SU-DHL-6 (cell line): ENCODE data around the gene HAAO.

Experiments used
- H2AFZ ChIP-seq: fragments of 200-600 bp; sonication (generic); 2 replicates; pipeline ENCODE4 v1.6.1; 2014; ENCODE audit warnings: low read depth, mild to moderate bottlenecking, moderate library complexity, mixed read lengths, antibody characterized with exemption, low read length; ENCODE audit not compliant: severe bottlenecking
- H3F3A ChIP-seq: fragments of 200-600 bp; shearing (Covaris generic); 2 replicates; pipeline ENCODE4 v1.6.0; 2016; ENCODE audit warnings: antibody characterized with exemption, mild to moderate bottlenecking; ENCODE audit not compliant: insufficient read depth
- H3K27ac ChIP-seq: fragments of 200-600 bp; sonication (generic); 2 replicates; pipeline ENCODE4 v1.5.1; 2016; ENCODE audit warnings: low read depth, mild to moderate bottlenecking, low read length, moderate library complexity, mixed read lengths
- H3K27me3 ChIP-seq: fragments of 200-600 bp; sonication (generic), shearing (Covaris generic); 2 replicates; pipeline ENCODE4 v1.6.0; 2014; ENCODE audit warnings: mild to moderate bottlenecking, low read length
- H3K36me3 ChIP-seq: fragments of 200-600 bp; sonication (generic); 2 replicates; pipeline ENCODE4 v1.6.1; 2014; ENCODE audit warnings: mild to moderate bottlenecking, low read length, mixed read lengths
- H3K4me2 ChIP-seq: fragments of 300-600, 200-600 bp; shearing (Covaris generic), sonication (generic); 2 replicates; pipeline ENCODE4 v1.6.0; 2014; ENCODE audit warnings: low read length, low read depth, mild to moderate bottlenecking; ENCODE audit not compliant: poor library complexity, severe bottlenecking
- H3K4me3 ChIP-seq: fragments of 200-600 bp; sonication (generic); 2 replicates; pipeline ENCODE4 v1.5.1; 2014; ENCODE audit warnings: antibody characterized with exemption, low read length, mild to moderate bottlenecking, mixed read lengths; ENCODE audit not compliant: insufficient read depth, poor library complexity, severe bottlenecking
- H3K79me2 ChIP-seq: fragments of 200-600 bp; sonication (generic); 2 replicates; pipeline ENCODE4 v1.6.1; 2014; ENCODE audit warnings: mild to moderate bottlenecking, low read length, moderate library complexity; ENCODE audit not compliant: insufficient read depth
- H3K9ac ChIP-seq: fragments of 200-600 bp; sonication (generic); 2 replicates; pipeline ENCODE4 v1.7.0; 2014; ENCODE audit warnings: mild to moderate bottlenecking, low read length
- H3K9me2 ChIP-seq: fragments of 200-600 bp; sonication (generic); replicated peaks from 2 replicates; pipeline ENCODE4 v1.6.1; 2014; ENCODE audit warnings: low read length; ENCODE audit not compliant: insufficient read depth
- H3K9me3 ChIP-seq: fragments of 200-600 bp; sonication (generic); 2 replicates; pipeline ENCODE4 v1.6.1; 2014; ENCODE audit warnings: low read length, mixed read lengths; ENCODE audit not compliant: insufficient read depth
- H4K20me1 ChIP-seq: fragments of 200-600 bp; sonication (generic); 2 replicates; pipeline ENCODE4 v1.6.1; 2014; ENCODE audit warnings: low read depth, mild to moderate bottlenecking, antibody characterized with exemption, low read length, moderate library complexity, mixed read lengths
- CTCF ChIP-seq: fragments of 200-600 bp; sonication (generic); IDR thresholded peaks from one replicate; pipeline ENCODE4 v1.5.1; 2017; ENCODE audit warnings: antibody characterized with exemption, mild to moderate bottlenecking, low read length, moderate library complexity; ENCODE audit not compliant: insufficient read depth, poor library complexity, severe bottlenecking
- EZH2phosphoT487 ChIP-seq: fragments of 200-600 bp; sonication (generic), shearing (Covaris generic); conservative IDR thresholded peaks from 2 replicates; pipeline ENCODE4 v1.6.1; 2018; ENCODE audit warnings: mild to moderate bottlenecking, antibody characterized with exemption, low read length, moderate library complexity, mixed read lengths

Gene HAAO

DNA sequence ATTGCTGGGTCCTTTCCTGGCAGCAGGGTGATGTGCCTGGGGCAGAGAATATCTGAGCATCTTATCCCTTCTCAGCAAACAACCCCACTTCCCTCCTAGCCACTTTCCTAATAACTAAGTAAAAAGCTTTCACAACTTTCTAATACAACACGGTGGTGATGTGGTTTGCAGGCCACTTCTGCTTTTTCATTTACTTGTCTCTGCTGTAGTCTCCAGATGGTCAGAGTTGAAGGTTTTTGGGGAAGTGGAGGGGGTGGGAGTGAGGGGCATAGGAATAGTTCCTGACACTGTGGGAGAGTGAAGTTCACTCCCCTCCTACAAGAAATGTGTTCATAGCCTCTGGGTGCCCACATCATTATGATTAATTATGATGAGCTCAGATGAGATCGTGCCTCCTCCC lies 40.1 kb downstream of the HAAO start:
- no peaks in the 10 kb centered on the region for H3K36me3 ChIP-seq
- no peaks in the 10 kb centered on the region for H3K9me2 ChIP-seq
- no peak overlapping the region for H3K4me3 ChIP-seq
- H3K4me2 ChIP-seq: peak overlapping the region; percentile 23
- H3K9ac ChIP-seq: no peak overlapping the region
- H3K79me2 ChIP-seq: no peaks in the 10 kb centered on the region
- TF ChIP-seq EZH2phosphoT487 (no peak), CTCF (no peak)
- no peak overlapping the region for H2AFZ ChIP-seq
- H3K9me3 ChIP-seq: no peaks in the 10 kb centered on the region
- H3K27me3 ChIP-seq: no peaks in the 10 kb centered on the region
- peaks cover 12% of the 10 kb centered on the region for H3F3A ChIP-seq
- H3K27ac ChIP-seq: peak overlapping the region; percentile 61
- H4K20me1 ChIP-seq: no peaks in the 10 kb centered on the region

DNA sequence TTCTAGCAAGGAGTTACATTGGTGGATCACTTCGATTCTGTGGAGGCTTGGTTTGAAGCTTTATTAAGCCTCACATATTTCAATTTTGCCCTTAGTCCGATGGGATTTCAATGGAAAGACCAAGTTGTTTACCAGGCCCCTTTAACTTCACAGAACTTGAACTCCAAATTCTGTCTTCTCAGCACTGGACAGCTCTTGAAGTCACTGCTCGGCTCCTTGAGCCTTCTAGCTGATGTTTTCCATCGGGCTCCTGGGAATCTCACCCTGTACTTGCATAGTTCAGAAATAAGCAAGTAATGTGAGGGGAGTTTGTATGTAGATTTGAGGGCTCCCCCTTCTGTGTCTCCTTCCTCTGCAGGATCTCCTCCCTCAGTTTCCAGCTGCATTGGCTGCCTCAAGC lies 43.5 kb downstream of the HAAO start:
- Histone ChIP-seq H3K27ac (no peak overlapping the region), H4K20me1 (no peaks in the 10 kb centered on the region), H2AFZ (no peak overlapping the region), H3K9me3 (no peaks in the 10 kb centered on the region), H3K4me3 (no peak overlapping the region), H3K79me2 (no peaks in the 10 kb centered on the region), H3K4me2 (no peak overlapping the region), H3K9me2 (no peaks in the 10 kb centered on the region), H3K27me3 (no peaks in the 10 kb centered on the region), H3K9ac (no peak overlapping the region), H3K36me3 (no peaks in the 10 kb centered on the region), H3F3A (peaks cover 9% of the 10 kb centered on the region)
- TF ChIP-seq CTCF (no peak), EZH2phosphoT487 (no peak)

DNA sequence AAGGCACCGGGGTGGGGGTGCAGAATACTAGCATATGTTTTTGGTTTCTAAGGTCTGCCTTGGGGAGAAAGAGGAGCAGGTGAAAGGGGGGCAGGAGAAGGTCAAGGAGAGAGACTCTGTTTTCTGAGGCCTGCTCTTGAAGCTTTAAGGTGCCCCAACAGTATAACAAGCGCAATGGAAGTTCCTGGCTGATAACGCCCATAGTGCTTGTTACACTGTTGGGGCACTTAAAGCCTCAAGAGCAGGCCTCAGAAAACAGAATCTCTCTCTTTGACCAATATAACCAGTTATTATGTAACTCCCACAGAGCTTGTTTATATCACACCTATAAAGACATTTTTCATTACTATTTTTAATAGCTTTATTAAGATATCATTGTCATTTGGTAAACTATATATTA lies 45.0 kb downstream of the HAAO start:
- no peak overlapping the region for H3K27ac ChIP-seq
- H3K36me3 ChIP-seq: no peaks in the 10 kb centered on the region
- no peaks in the 10 kb centered on the region for H4K20me1 ChIP-seq
- H3K4me3 ChIP-seq: no peak overlapping the region
- H3K4me2 ChIP-seq: no peak overlapping the region
- H2AFZ ChIP-seq: no peak overlapping the region
- H3K9me2 ChIP-seq: no peaks in the 10 kb centered on the region
- TF ChIP-seq EZH2phosphoT487 (no peak), CTCF (no peak)
- peaks cover under 1% of the 10 kb centered on the region; the same call in 1 of the 2 replicates for H3F3A ChIP-seq
- no peaks in the 10 kb centered on the region for H3K9me3 ChIP-seq
- H3K79me2 ChIP-seq: no peaks in the 10 kb centered on the region
- H3K9ac ChIP-seq: no peak overlapping the region
- no peaks in the 10 kb centered on the region for H3K27me3 ChIP-seq
